22Rv1 (cell line): Measurements from ENCODE around the gene PRKAG3.

Source experiments
- H3K27ac ChIP-seq: fragments of 450-650 bp; 2 replicates; pipeline ENCODE4 v1.5.1; 2017
- ZFX ChIP-seq: fragments of 450-650 bp; IDR thresholded peaks from 2 replicates; pipeline ENCODE4 v1.6.1; 2017; ENCODE audit warnings: antibody characterized with exemption, borderline replicate concordance
- TF ChIP-seq, protein P1 (sequence below): fragments of 450-650 bp; IDR thresholded peaks from 2 replicates; pipeline ENCODE4 v1.5.1; 2017; ENCODE audit warnings: mild to moderate bottlenecking

Gene PRKAG3

GRCh38 chr2:218792433-218792832, 39.2 kb downstream of the PRKAG3 start:
- no peak for TF ChIP-seq ZFX
- TF ChIP-seq, protein P1, sequence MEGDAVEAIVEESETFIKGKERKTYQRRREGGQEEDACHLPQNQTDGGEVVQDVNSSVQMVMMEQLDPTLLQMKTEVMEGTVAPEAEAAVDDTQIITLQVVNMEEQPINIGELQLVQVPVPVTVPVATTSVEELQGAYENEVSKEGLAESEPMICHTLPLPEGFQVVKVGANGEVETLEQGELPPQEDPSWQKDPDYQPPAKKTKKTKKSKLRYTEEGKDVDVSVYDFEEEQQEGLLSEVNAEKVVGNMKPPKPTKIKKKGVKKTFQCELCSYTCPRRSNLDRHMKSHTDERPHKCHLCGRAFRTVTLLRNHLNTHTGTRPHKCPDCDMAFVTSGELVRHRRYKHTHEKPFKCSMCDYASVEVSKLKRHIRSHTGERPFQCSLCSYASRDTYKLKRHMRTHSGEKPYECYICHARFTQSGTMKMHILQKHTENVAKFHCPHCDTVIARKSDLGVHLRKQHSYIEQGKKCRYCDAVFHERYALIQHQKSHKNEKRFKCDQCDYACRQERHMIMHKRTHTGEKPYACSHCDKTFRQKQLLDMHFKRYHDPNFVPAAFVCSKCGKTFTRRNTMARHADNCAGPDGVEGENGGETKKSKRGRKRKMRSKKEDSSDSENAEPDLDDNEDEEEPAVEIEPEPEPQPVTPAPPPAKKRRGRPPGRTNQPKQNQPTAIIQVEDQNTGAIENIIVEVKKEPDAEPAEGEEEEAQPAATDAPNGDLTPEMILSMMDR = no peak
- no peak overlapping the region for H3K27ac ChIP-seq

- H3K27ac ChIP-seq = no peak overlapping the region
- TF ChIP-seq, protein P1 = no peak
- no peak for TF ChIP-seq ZFX
Observed at GRCh38 chr2:218788529-218789255, 42.9 kb downstream of the PRKAG3 start.

DNA sequence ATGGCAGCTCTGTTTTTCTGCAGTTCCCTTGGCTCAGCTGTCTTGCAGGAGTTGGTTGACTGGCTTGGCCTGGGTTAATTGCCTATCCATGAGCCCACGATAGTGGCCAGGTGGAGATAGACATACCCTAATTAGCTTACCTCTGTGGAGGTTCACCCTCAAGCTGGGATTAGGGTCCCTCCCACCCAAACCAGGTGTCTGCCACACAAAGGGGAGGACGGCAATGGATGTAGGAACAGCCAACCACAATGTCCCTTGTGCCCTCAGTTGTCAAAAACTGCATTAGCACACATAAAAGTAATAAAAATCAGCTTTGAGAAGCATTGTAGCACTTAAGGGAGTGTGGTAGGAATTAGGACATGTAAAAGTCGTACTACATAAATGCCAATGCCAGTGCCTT, 45.5 kb downstream of the PRKAG3 start:
- TF ChIP-seq ZFX = no peak
- TF ChIP-seq, protein P1 = no peak
- no peak overlapping the region for H3K27ac ChIP-seq

DNA sequence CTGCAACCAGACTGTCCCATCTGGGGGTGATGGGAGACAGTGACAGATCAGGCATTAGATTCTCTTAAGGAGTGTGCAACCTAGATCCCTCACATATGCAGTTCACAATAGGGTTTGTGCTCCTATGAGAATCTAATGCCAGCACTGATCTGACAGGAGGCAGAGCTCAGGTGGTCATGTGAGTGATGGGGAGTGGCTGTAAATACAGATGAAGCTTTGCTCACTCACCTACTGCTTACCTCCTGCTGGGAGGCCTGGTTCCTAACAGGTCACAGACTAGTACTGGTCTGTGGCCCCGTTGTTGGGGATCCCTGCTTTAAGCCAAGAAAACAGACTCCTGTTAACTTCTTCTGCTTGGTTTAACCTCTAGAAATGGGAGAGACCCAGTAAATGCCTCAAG, 46.5 kb downstream of the PRKAG3 start:
- H3K27ac ChIP-seq = no peak overlapping the region
- TF ChIP-seq, protein P1 = no peak
- no peak for TF ChIP-seq ZFX

DNA sequence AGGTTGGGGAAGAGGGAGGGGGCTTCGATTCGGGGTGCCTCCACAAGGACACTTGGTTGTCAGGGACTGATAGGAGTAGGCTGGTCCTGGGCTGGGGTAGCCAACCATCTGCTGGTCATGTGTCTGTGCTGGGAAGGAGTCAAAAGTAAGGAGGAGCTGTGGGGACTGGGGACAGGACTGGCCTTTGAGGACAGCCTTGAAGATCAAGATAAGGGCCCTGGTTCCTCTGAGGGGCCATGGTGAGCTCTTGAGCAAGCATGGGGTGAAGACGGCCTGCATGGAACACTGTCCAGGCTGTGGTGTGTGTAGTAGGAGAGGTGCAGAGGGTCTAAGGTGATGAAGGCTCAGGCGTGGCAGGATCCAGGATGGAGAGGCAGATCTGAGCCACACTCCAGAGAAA, 47.9 kb downstream of the PRKAG3 start:
- H3K27ac ChIP-seq = no peak overlapping the region
- no peak for TF ChIP-seq ZFX
- TF ChIP-seq, protein P1 = no peak

- no peak overlapping the region for H3K27ac ChIP-seq
- TF ChIP-seq, protein P1 = no peak
- no peak for TF ChIP-seq ZFX
Observed at GRCh38 chr2:218782528-218782844, 49.1 kb downstream of the PRKAG3 start.

- H3K27ac ChIP-seq = peak within 1 kb of the TSS; percentile 46
- no peak for TF ChIP-seq ZFX
- TF ChIP-seq, protein P1 = no peak
Observed at GRCh38 chr2:218781691-218782527, 49.7 kb downstream of the PRKAG3 start, which contains the start of gene CYP27A1. CYP27A1 (plus strand) TSS chr2:218782147; CDS start chr2:218782183, 36 bp downstream.
